ENCODE measurements around the gene HEPACAM. TPM values are rescaled to one million over a fixed set of nuclear protein-coding genes. Genes with fewer than 3 reads are reported as not detected.

Gene HEPACAM
- total RNA-seq, 1 donor from 2014 or later = not detected

DNA sequence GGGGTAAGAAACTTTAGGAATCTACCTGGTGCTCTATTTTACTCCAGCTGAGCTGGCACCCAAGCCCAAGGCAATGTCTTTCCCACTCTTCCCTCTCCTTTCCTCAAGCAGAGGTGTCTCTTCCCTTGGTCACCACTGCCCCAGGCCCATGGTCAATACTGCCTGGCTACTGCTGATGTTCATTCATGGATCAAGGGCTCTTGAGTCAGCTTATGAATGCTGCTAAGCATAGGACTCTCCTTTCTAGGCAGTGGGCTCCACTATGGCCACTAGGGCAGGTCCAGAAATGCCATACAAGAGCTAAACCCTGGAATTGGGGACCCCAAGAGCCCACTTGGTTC, 19.5 kb downstream of the HEPACAM start:
- no peak overlapping the region for H3K4me3 Mint-ChIP-seq (ENCODE audit: low read depth)

GRCh38 chr11:124915541-124916369, 20.1 kb downstream of the HEPACAM start:
- Mint-ChIP-seq H3K9me3 (peaks cover 15% of the 10 kb centered on the region), H3K27ac (no peak overlapping the region), H3K4me3 (ENCODE audit: low read depth) (no peak overlapping the region), H3K36me3 (ENCODE audit: low read depth) (no peaks in the 10 kb centered on the region), H3K27me3 (ENCODE audit: low read depth) (peaks cover 12% of the 10 kb centered on the region), H3K4me1 (ENCODE audit: low read depth) (no peaks in the 10 kb centered on the region)
- DNase-seq (ENCODE audit: low spot score) = no peak
- intact Hi-C loops (cut with micrococcal nuclease) = no loop called here

More for the DNA sequence above, 19.5 kb downstream of the HEPACAM start:
- Mint-ChIP-seq H3K27ac (no peak overlapping the region), H3K4me1 (ENCODE audit: low read depth) (no peaks in the 10 kb centered on the region), H3K9me3 (peaks cover 14% of the 10 kb centered on the region), H3K36me3 (ENCODE audit: low read depth) (no peaks in the 10 kb centered on the region), H3K27me3 (ENCODE audit: low read depth) (peaks cover 12% of the 10 kb centered on the region)
- no peak for DNase-seq (ENCODE audit: low spot score)
- intact Hi-C loops (cut with micrococcal nuclease) = no loop called here

DNA sequence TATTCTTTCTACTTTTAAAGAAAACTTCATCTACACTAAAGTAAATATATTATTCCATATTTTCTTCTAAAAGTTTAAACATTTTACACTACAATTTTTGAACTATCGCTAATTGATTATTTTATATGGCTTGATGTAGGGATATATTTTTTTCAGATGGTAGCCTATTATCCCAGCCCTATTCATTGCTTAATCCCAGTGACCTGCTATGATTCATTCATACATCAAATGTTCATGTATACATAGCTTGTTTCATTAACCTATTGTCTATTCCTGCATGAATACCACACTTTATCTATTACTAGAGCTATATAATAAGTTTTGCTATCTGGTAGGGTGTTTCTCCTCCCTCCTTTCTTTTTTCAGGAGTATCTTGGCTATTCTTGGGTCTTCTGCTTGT, 33.2 kb downstream of the HEPACAM start:
- Mint-ChIP-seq H3K36me3 (ENCODE audit: low read depth) (no peaks in the 10 kb centered on the region), H3K27me3 (ENCODE audit: low read depth) (peaks cover 33% of the 10 kb centered on the region), H3K4me1 (ENCODE audit: low read depth) (no peaks in the 10 kb centered on the region), H3K4me3 (ENCODE audit: low read depth) (no peak overlapping the region), H3K9me3 (no peaks in the 10 kb centered on the region), H3K27ac (no peak overlapping the region)
- DNase-seq (ENCODE audit: low spot score) = no peak
- intact Hi-C loops (cut with micrococcal nuclease) = no loop called here

DNA sequence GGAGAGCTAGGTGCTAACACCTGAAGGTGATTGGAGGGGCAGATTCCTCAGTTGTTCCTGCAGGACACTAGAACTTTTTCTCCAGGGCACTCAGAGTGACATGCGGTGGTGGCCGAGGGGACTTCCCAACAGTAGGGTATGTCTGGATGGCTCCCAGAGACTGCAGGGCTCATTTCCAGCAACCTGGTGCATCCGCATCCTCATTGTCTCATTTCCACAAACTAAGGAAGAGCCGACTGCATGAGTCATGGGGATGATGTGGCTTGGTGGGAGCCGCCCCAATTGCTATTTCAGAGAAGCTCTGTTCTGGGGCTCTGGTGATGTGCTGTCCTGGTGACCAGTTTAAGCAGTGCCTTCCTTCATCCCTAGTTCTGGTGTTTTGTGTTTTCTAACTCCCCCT, 35.4 kb downstream of the HEPACAM start:
- no peak overlapping the region for H3K27ac Mint-ChIP-seq
- DNase-seq (ENCODE audit: low spot score) = no peak
- peaks cover 33% of the 10 kb centered on the region for H3K27me3 Mint-ChIP-seq (ENCODE audit: low read depth)
- no peaks in the 10 kb centered on the region for H3K36me3 Mint-ChIP-seq (ENCODE audit: low read depth)
- H3K4me3 Mint-ChIP-seq (ENCODE audit: low read depth) = no peak overlapping the region
- intact Hi-C loops (cut with micrococcal nuclease) = no loop called here
- H3K4me1 Mint-ChIP-seq (ENCODE audit: low read depth) = no peaks in the 10 kb centered on the region
- H3K9me3 Mint-ChIP-seq = no peaks in the 10 kb centered on the region

DNA sequence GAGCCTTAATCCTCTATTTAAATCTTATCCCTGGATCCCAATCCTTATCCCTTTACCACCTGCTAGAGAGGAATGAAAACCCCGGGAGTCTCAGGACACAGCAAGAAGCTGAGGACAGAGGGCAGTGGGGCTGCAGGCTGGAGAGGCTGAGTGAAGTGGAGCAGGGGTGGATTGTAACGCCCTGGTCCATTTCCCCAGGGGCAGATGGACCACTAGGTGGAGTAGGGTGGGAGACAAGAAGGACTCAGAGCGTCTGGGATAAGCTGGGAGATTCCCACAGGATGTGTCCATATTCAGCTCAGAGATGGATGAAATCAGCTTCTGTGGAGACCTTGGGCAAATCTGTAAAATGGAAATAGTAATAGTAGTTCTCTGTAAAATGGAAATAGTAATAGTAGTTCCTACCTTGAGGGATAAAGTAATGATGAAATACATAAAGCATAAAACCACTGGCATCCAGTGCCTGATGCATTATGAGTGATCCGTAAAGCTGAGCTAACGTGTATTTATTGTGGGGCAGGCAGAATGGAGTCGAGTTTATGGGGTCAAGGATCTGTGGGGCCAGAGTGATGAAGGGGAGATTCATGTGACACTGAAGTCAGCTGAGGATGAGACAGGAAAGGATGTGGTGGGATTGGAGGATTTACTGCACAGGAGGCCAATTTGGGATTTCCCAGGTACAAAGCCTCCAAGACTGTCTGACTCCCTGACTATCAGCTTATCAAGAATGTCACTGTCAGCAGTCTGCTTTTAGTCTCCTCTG, 36.3 kb downstream of the HEPACAM start:
- intact Hi-C loops (cut with micrococcal nuclease) = no loop called here
- Mint-ChIP-seq H3K36me3 (ENCODE audit: low read depth) (no peaks in the 10 kb centered on the region), H3K27me3 (ENCODE audit: low read depth) (peaks cover 30% of the 10 kb centered on the region), H3K9me3 (no peaks in the 10 kb centered on the region), H3K4me3 (ENCODE audit: low read depth) (no peak overlapping the region), H3K27ac (no peak overlapping the region), H3K4me1 (ENCODE audit: low read depth) (no peaks in the 10 kb centered on the region)
- no peak for DNase-seq (ENCODE audit: low spot score)

DNA sequence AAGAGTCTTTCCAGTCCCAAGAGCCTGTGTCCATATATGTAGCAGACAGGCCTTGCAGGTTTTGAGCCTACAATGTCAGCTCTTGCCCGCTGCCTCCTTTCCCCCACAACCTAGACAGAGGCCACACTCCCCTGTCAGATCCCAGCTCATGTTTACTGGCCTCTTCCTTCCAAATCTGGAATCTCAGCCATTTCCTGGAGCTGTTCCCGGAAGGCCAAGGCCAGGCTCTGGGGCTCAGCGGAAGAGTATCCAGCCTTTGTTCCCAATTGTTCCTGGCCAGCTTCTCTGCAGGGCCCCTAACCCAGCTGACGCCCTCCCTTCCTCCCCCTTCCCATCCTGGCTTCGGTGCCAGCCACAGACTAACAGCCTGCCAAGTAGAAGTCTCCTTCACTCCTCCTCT, 37.1 kb downstream of the HEPACAM start:
- Mint-ChIP-seq H3K9me3 (no peaks in the 10 kb centered on the region), H3K36me3 (ENCODE audit: low read depth) (no peaks in the 10 kb centered on the region), H3K4me3 (ENCODE audit: low read depth) (no peak overlapping the region), H3K27ac (no peak overlapping the region), H3K27me3 (ENCODE audit: low read depth) (peaks cover 25% of the 10 kb centered on the region), H3K4me1 (ENCODE audit: low read depth) (no peaks in the 10 kb centered on the region)
- no peak for DNase-seq (ENCODE audit: low spot score)
- intact Hi-C loops (cut with micrococcal nuclease) = no loop called here

- intact Hi-C loops (cut with micrococcal nuclease) = no loop called here
- DNase-seq (ENCODE audit: low spot score) = no peak
- H3K9me3 Mint-ChIP-seq = no peaks in the 10 kb centered on the region
- no peak overlapping the region for H3K27ac Mint-ChIP-seq
- H3K4me1 Mint-ChIP-seq (ENCODE audit: low read depth) = no peaks in the 10 kb centered on the region
- H3K27me3 Mint-ChIP-seq (ENCODE audit: low read depth) = peaks cover 22% of the 10 kb centered on the region
- no peak overlapping the region for H3K4me3 Mint-ChIP-seq (ENCODE audit: low read depth)
- H3K36me3 Mint-ChIP-seq (ENCODE audit: low read depth) = no peaks in the 10 kb centered on the region
Measured at GRCh38 chr11:124898263-124898680, 37.6 kb downstream of the HEPACAM start.

DNA sequence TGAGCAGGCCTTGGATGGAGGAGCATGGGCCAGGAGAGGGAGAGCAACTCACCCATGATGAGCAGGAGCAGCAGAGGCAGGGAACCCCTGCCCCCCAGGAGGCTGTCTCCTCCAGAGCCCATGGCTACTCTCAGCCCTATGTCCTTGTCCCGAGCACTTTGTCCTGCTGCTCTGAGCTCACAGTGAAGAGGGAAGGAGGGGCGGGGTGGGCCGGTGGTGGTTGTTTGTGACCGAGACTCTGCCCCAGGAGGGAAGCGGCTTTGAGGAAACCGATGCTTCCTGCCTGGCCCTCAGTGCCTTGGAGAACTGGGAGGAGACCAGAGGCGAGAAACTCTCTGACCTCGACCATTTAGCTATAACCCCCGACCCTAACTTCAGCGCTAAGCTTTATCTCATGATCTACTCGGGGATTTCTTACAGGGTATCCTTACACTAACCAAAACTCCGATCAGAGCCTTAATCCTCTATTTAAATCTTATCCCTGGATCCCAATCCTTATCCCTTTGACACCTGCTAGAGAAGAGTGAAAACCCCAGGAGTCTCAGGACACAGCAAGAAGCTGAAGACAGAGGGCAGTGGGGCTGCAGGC, 38.1 kb downstream of the HEPACAM start, which contains the start of gene ROBO4:
Gene ROBO4, minus strand, starts transcription at position 192 of the 589 bp plus-strand sequence. Its CDS starts 70 bp downstream, at position 122.
- no peak for DNase-seq (ENCODE audit: low spot score)
- Mint-ChIP-seq H3K27me3 (ENCODE audit: low read depth) (peaks cover 20% of the 10 kb centered on the region), H3K9me3 (no peaks in the 10 kb centered on the region), H3K4me1 (ENCODE audit: low read depth) (no peaks in the 10 kb centered on the region), H3K4me3 (ENCODE audit: low read depth) (no peak within 1 kb of the TSS), H3K36me3 (ENCODE audit: low read depth) (no peaks in the 10 kb centered on the region), H3K27ac (no peak within 1 kb of the TSS)
- intact Hi-C loops (cut with micrococcal nuclease) = no loop called here

- peaks cover 21% of the 10 kb centered on the region for H3K27me3 Mint-ChIP-seq (ENCODE audit: low read depth)
- no peak overlapping the region for H3K27ac Mint-ChIP-seq
- intact Hi-C loops (cut with micrococcal nuclease) = no loop called here
- DNase-seq (ENCODE audit: low spot score) = no peak
- no peaks in the 10 kb centered on the region for H3K9me3 Mint-ChIP-seq
- H3K36me3 Mint-ChIP-seq (ENCODE audit: low read depth) = no peaks in the 10 kb centered on the region
- H3K4me3 Mint-ChIP-seq (ENCODE audit: low read depth) = no peak overlapping the region
- H3K4me1 Mint-ChIP-seq (ENCODE audit: low read depth) = no peaks in the 10 kb centered on the region
Measured at GRCh38 chr11:124896821-124897391, 38.9 kb downstream of the HEPACAM start.

GRCh38 chr11:124896071-124896750, 39.6 kb downstream of the HEPACAM start:
- no peak for DNase-seq (ENCODE audit: low spot score)
- Mint-ChIP-seq H3K4me3 (ENCODE audit: low read depth) (no peak overlapping the region), H3K27ac (no peak overlapping the region), H3K4me1 (ENCODE audit: low read depth) (no peaks in the 10 kb centered on the region), H3K9me3 (no peaks in the 10 kb centered on the region), H3K27me3 (ENCODE audit: low read depth) (peaks cover 14% of the 10 kb centered on the region), H3K36me3 (ENCODE audit: low read depth) (no peaks in the 10 kb centered on the region)
- intact Hi-C loops (cut with micrococcal nuclease) = no loop called here

GRCh38 chr11:124895471-124895971, 40.3 kb downstream of the HEPACAM start:
- H3K27ac Mint-ChIP-seq = no peak overlapping the region
- H3K9me3 Mint-ChIP-seq = no peaks in the 10 kb centered on the region
- H3K27me3 Mint-ChIP-seq (ENCODE audit: low read depth) = peaks cover 14% of the 10 kb centered on the region
- H3K4me1 Mint-ChIP-seq (ENCODE audit: low read depth) = no peaks in the 10 kb centered on the region
- no peak overlapping the region for H3K4me3 Mint-ChIP-seq (ENCODE audit: low read depth)
- intact Hi-C loops (cut with micrococcal nuclease) = no loop called here
- H3K36me3 Mint-ChIP-seq (ENCODE audit: low read depth) = no peaks in the 10 kb centered on the region
- DNase-seq (ENCODE audit: low spot score) = no peak
